NCI-H446 (cell line): Measurements from ENCODE around the gene FUT8.
"Not testable (repeated sequence)": the region's sequence is repeated elsewhere in the genome, so short reads cannot be mapped to it uniquely, and the experiment has no call there.

Experiments
- DNase-seq, 2 experiments: peaks; one replicate each; lab custom pipeline; 2025; lab: John Stamatoyannopoulos, UW

The FUT8 gene

DNA sequence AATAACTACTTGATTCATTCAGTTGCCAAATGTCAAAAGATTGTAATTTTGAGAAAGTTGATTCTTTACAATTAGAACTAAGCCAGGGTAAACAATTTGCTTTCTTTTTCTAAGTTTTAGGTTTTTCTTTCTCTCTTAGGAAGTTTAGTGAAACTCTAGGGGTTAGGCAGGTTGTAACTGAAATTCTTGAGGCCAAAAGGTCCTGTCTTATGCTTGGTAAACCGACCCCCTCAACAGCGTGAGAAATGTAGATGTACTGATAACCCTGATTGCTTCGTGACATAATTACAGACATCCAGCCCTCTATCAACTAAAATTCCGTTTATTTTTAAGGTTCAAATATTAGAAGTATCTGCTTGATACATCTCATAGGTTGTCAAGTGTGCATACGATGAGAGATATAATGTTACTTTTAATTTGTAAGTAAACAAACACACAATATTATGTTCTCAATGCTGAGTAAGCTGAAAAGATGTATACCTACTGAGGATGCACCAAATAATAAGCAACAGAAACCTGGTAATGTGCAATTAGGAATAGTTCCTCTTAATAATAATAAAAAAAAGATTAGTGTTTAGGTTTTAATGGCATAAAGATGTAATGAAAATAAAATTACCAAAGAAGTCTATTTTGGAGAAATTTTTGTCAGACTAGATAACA is 7.2 kb downstream of the FUT8 start:
- DNase-seq, result no peak

DNA sequence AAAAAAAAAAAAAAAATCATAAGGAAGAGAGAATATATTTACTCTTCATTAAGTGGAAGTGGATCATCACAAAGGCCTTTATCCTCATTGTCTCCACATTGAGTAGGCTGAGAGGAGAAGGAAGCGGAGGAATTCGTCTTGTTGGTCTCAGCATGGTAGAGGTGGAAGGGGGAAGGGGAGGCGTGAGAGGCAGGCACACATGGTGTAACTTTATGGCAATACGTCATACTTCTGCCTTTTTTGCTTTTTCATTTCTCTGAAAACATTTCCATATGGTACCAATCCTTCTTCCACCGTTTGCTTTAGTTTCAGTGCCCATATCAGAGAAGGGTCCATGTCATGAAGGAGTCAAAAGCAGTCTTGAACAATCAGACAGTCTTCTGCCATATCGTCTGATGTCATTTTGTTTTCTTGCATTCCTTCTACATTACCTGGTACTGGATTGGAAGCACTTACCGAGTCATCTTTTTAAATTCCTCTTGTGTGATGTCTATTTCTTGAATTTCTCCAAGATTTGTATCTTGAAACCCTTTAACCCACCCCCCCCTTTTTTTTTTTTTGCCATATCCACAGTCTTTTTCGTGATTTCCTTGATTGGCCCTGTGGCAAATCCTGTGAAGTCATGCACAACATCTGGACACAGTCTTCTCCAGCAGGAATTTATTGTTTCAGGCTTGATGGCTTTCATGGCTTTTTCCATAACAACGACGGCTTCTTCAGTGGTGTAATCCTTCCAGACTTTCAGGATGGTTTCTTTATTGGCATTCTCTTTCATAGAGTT is 8.9 kb downstream of the FUT8 start:
- DNase-seq, result no peak

DNA sequence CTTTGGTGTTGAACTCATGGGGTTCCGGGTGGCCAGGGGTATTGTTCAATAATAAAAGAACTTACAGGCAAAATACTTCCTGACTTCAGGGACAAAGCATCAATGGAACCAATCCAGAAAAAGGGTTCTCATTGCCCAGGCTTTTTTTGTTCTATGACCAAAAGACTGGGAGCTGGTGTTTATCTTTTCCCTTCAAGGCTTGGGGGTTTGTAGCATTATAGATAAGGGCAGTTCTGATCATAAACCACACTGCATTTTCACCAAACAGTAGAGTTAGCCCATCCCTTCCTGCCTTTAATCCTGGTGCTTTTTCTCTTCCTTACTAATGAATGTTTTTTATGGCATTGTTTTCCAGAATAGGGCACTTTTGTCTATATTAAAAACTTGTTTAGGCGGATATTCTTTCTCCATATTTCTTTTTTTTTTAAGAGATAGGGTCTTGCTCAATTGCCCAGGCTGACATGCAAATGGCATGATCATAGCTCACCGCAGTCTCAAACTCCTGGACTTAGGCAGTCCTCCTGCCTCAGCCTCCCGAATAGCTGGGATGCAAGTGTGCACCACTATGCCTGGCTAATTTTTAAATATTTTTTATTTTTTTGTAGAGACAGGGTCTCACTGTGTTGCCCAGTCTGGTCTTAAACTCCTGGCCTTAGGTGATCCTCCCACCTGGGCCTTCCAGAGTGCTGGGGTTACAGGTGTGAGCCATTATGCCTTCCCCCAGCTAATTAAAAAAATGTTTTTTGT is 9.7 kb downstream of the FUT8 start:
- DNase-seq, result no peak

DNA sequence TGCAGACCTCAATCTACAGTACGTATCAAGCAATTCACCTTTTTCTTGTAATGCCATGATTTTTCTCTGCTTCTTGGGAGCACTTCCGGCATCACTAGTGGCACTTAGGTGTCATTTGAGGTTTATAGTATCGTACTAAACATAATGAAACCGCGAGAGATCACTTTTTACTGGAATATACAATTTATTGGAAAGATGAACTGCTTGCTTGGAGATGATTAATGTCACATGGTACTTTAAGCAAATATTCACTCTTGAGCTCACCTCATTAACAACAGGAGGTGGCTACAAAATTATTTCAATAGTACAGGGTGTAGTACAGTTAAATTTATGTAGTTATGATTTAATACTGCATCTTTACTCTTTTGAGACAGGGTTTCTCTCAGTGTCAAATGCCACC is 11.5 kb downstream of the FUT8 start:
- DNase-seq, result no peak

DNA sequence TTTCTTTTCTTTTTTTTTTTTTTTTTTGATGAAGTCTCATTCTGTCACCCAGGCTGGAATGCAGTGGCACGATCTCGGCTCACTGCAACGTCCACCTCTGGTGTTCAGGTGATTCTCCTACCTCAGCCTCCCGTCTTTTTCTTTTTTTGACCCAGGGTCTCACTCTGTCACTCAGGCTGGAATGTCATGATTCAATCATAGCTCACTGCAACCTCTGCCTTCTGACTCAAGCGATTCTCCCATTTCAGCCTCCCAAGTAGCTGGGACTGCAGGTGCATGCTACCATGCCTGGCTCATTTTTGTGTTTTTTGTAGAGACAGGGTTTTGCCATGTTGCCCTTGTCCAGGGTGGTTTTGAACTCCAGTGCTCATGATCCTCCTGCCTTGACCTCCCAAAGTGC is 12.0 kb downstream of the FUT8 start:
- DNase-seq, result no peak

DNA sequence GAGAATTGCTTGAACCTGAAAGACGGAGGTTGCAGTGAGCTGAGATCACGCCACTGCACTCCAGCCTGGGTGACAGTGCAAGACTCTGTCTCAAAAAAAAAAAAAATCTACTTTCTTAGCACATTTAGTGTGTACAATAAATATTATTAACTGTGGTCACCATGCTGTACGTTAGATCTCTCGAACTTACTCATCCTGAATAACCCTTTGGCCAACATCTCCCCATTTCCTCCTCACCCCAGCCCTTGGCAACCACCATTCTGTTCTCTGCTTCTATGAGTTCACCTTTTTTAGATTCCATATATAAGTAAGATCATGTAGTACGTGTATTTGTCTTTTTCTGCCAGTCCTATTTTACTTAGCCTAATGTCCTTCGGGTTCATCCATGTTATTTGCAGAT is 13.4 kb downstream of the FUT8 start:
- DNase-seq, result no peak

DNA sequence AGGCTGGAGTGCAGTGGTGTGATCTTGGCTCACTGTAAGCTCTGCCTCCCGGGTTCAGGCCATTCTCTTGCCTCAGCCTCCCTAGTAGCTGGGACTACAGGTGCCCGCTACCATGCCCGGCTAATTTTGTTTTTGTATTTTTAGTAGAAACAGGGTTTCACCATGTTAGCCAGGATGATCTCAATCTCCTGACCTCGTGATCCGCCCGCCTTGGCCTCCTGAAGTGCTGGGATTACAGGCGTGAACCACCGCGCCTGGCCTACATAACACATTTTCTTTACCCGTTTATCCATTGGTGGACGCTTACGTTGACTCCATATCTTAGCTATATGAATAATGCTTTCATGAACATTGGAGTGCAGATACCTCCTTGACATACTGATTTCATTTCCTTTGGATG is 14.4 kb downstream of the FUT8 start:
- not testable (repeated sequence) for DNase-seq

DNA sequence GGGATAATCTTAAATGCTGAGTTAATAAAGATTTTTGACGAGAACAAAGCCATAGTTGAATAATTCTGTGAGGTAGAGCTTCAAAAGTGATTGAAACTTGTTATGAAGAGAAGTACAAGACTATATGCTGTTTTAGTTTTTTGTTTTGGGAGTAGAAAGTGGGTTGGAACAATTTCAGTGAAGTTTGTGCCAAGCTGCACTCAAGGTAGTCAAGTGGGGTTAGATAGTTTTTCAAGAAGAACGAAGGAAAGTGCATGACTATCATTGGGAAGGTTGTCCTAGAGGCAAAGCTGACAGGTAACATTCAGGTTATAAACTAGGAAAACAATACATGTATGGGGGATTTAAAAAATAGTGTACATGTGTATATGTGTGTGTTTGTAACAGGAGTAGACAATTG is 16.2 kb downstream of the FUT8 start:
- no peak for DNase-seq

DNA sequence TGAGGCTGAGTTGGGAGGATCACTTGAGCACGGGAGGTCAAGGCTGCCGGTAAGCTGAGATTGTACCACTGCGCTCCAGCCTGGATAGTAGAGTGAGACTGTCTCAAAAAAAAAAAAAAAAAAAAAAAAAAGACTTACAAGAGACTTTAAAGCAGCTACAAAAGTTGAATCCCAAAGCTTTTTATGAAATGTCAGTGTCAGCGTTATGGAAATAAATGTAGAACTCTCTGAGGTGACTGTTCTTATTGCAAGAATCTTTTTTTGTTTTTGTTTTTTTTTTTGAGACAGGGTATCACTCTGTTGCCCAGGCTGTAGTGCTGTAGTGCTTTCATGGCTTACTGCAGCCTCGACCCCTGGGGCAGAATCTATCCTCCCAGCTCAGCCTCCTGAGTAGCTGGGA is 17.2 kb downstream of the FUT8 start:
- DNase-seq, result no peak

DNA sequence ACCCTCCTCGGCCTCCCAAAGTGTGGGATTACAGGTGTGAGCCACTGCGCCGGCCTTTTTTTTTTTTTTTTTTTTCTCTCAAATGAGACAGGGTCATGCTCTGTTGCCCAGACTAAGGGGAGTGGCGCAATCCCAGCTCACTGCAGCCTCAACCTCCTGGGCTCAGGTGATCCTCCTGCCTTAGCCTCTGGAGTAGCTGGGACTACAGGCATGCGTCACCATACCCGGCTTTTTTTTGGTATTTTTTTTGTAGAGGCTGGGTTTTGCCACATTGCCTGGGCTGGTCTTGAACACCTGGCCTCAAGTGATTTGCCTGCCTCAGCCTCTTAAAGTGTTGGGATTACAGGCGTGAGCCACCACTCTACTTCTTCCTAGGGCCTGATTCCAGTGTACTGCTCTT is 18.7 kb downstream of the FUT8 start:
- DNase-seq, result no peak

DNA sequence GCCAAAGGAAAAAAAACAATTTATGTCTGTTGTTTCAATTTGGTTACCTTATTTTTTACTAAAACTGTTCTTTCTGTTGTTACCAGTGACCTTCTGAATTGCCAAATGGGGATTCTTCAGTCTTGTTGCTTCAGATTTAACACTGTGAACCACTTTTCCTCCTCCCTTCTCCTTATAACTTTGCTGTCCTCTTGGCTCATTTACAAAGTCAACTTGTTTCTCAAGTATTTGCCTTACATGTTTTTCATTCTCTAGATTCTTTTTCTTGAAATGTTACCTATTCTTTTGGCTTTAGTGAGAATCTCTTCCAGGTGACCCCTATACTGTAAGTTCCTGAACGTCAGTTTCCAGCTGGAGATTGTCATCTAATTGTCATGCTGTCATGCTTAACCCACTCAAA is 19.4 kb downstream of the FUT8 start:
- no peak for DNase-seq

DNA sequence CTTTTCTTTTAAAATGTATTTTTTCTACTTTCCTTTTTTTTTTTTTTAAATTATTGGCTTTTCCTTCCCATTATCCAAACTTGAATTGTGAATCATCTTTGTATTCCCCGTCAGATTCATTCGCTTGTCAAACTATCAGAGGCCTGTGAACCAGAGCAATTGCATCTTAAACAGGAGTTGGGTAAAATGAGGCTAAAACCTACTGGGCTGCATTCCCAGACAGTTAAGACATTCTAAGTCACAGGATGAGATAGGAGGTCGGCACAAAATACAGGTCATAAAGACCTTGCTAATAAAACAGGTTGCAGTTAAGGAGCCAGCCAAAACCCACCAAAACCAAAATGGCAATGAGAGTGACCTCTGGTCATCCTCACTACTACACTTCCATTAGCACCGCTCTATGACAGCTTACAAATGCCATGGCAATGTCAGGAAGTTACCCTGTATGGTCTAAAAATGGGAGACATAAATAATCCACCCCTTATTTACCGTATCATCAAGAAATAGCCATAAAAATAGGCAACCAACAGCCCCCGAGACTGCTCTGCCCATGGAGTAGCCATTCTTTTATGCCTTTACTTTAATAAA is 19.9 kb downstream of the FUT8 start:
- no peak for DNase-seq

DNA sequence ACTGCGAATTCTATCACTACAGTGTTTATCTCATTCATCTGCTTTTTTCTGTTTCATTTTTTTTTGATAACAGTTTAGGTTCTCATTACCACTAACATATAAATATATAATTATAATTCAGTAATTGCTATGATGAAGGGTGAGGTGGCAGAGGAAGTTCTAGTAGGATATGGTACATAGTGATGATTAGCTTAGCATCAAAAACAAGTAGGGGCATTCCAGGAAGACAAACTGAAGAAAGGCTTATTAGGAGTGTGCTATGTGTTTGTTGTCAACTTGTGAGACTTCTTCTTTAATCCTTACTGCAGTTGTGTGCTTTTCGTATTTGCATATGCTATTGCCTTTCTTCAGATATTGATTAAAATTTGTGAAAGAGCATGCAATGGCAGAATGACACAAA is 20.6 kb downstream of the FUT8 start:
- DNase-seq, result no peak

DNA sequence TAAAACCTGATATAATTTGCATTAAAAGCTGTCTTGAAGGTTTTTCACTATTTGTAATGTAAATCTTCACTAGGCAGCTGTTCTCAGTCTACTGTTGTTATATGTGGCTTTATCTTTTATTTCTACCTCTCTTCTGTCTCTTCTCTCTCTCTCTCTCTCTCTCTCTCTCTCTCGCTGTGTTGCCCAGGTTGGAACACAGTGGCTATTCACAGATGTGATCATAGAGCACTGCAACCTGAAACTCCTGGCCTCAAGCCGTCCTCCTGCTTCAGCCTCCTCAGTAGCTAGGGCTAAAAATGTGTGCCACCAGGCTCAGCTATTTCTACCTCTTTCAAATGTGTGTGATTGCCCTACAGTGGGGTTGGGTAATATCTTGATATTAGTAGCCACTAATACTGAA is 21.1 kb downstream of the FUT8 start:
- DNase-seq, result no peak

DNA sequence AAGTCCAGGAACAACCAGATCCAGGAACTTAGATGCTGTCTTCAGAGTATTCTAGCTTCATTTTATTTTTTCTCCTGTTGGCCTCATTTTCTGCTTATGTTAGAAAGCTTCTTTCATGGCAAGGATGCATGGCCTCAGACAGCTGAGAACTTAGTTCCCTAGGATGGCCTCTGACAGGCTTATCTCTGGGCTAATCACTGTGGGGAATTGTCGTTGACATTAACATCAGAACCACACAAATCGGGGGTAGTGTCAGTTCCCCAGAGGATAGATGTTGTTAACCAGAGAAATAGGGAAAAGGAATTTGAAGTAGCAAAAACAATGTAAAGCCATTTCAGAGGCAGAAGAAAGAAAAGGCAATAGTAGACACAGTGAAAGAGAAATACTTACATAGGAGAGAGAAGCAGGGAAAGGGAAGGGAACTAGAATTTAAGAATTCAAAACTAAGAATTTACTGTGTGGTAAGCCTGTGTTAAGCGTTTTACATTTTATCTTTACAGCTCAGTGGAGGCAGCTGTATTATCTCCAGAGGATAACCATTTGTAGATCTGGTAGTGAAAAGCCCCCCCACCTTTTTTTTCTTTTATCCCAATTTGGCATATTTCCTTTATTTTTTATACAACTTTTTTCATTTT is 21.8 kb downstream of the FUT8 start:
- DNase-seq, result no peak

DNA sequence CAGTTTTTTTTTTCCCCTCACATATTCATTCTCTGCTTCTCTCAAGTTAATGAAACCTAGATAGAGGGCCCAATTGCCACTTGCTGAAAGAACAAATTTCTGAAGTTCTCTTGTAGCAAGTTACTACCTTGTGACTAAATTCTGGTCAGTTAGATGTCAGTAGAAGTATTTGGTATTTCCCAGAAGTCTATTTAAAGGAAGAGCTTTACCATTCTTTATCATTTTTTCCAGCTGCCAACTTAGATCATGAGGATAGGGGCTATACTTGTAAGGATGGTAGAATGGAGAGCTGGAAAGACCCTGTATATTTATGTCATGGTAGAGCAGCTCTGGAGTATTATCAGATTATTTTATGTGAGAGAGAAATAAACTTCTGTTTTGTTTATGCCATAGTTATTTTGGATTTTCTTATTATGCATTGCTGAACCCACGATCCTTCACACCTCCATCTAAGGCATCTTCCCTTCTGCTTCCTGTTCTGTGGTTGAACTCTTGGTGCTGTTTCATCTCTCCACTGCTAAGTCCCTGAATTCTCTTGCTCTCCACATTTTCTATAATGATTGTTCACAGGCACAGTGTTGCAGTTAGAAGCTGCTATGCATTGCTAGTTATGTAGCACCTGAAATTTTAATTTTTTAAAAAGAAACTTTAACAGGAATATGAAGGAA is 25.9 kb downstream of the FUT8 start:
- DNase-seq, result no peak

DNA sequence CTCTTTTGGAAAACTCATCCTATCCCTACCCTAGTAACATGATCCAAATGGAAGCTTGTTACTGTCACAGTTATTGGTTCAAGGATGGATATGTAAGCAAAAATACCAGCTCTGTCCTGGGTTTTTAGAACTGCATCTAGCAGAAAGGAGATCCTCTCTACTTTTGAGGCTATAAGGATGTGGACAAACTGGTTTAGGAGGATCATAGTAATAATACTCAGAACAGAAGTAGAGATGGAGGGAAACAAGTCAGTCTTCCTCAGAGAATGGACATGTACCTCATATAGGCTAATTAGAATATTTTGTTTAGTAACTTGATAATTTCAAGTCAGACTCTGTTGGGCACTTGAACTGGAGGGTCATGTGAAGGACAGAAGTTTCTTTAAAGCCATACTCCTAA is 26.6 kb downstream of the FUT8 start:
- no peak for DNase-seq

DNA sequence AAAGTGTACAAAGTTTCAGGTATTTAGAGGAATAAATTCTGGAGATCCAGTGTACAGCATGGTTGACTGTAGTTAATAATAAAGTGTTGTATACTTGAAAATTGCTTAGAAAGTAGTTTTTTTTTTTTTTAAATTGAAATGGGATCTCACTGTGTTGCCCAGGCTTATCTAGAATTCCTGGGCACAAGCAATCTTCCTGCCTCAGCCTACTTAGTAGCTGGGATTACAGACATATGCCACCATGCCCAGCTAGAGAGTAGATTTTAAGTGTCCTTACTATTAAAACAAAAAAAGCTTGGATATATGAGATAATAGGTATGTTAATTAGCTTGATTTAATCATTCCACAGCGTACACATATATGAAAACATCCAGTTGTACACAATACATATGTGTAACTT is 27.7 kb downstream of the FUT8 start:
- no peak for DNase-seq

DNA sequence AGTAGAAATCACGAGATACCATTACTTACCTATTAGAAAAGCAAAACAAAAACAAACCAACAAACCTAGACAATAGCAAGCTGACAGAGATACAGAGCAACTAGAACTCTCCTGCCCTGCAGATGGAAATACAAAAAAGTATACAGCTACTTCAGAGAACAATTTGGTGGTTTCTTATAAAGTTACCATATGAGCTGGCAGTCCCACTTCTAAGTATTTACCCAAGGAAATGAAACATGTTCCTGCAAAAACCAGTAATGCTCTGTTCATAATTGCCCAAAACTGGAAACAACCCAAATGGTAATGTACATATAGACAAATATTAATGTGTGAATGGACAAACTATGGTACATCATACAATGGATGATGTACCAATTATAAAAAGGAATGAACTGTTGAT is 31.7 kb downstream of the FUT8 start:
- DNase-seq, result no peak

DNA sequence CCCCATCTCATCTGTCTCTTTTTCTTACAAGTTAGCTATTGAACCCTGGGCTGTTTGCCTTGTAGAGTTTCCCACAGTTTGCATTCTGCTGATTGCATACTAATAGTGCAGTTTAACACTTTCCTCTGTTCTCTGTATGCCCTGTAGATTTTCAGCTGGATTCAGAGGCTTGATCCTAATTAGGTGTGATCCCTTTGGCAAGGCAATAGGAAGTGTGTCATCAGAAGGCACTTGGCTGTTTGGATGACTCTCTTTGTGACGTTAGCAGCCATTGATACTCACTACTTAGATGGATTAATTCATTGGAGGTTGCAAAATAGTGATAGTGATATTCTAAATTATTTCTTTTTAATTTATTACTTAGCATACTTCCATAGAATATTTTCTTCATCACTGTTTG is 33.6 kb downstream of the FUT8 start:
- no peak for DNase-seq

DNA sequence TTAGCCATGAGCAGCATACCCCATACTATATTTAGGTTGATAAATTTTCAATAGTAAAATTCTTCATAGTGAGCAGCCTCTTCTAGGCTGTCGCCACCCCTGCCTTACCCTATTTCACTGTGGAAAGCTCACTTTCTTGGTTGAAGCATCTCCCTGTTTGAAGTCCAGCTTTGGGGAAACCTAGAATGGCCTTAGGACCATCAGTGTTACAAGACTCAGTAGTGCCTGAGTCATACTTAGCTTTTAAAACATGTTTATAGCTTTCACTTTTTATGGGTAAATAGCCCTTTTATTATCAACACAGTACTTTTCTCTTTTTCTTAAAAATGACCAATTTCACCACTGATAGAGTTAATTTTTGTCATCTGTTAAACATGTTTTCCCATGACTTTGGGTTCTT is 37.1 kb downstream of the FUT8 start:
- no peak for DNase-seq
